ENCODE results near the gene TLL1.

Gene TLL1

GRCh38 chr4:165982934-165983333 lies 109.9 kb downstream of the TLL1 start:
- no peak for DNase-seq

- DNase-seq = no peak
Observed at GRCh38 chr4:165986956-165987698, 114.1 kb downstream of the TLL1 start.

GRCh38 chr4:165991325-165992180 lies 118.5 kb downstream of the TLL1 start:
- no peak for DNase-seq

GRCh38 chr4:165992283-165992682 lies 119.2 kb downstream of the TLL1 start:
- no peak for DNase-seq

- no peak for DNase-seq
Observed at GRCh38 chr4:165994701-165995100, 121.7 kb downstream of the TLL1 start.

- DNase-seq = no peak
Observed at GRCh38 chr4:166003811-166004210, 130.8 kb downstream of the TLL1 start.

GRCh38 chr4:166006217-166006616 lies 133.2 kb downstream of the TLL1 start:
- no peak for DNase-seq

GRCh38 chr4:166008510-166008909 lies 135.5 kb downstream of the TLL1 start:
- DNase-seq = no peak

- no peak for DNase-seq
Observed at GRCh38 chr4:166012129-166013030, 139.3 kb downstream of the TLL1 start.

GRCh38 chr4:166014411-166014810 lies 141.4 kb downstream of the TLL1 start:
- DNase-seq = no peak

- no peak for DNase-seq
Observed at GRCh38 chr4:166017804-166018203, 144.8 kb downstream of the TLL1 start.

- DNase-seq = no peak
Observed at GRCh38 chr4:166019441-166020220, 146.6 kb downstream of the TLL1 start.

GRCh38 chr4:166021617-166022016 lies 148.6 kb downstream of the TLL1 start:
- DNase-seq = no peak

- no peak for DNase-seq
Observed at GRCh38 chr4:166034965-166035364, 161.9 kb downstream of the TLL1 start.

- no peak for DNase-seq
Observed at GRCh38 chr4:166039822-166040221, 166.8 kb downstream of the TLL1 start.

- no peak for DNase-seq
Observed at GRCh38 chr4:166042510-166043055, 169.5 kb downstream of the TLL1 start.

- DNase-seq = no peak
Observed at GRCh38 chr4:166043801-166044200, 170.8 kb downstream of the TLL1 start.

- DNase-seq = no peak
Observed at GRCh38 chr4:166044871-166045270, 171.8 kb downstream of the TLL1 start.

- DNase-seq = no peak
Observed at GRCh38 chr4:166045457-166045856, 172.4 kb downstream of the TLL1 start.

GRCh38 chr4:166049036-166049435 lies 176.0 kb downstream of the TLL1 start:
- DNase-seq = no peak

GRCh38 chr4:166064721-166065120 lies 191.7 kb downstream of the TLL1 start:
- DNase-seq = no peak

GRCh38 chr4:166065324-166065723 lies 192.3 kb downstream of the TLL1 start:
- no peak for DNase-seq
